Keratinocyte (primary cell): Measurements from ENCODE around the gene TOM1L1. TPM values are rescaled to one million over a fixed set of nuclear protein-coding genes. Genes with fewer than 3 reads are reported as not detected.

Experiments
- DNase-seq: peaks from one replicate; pipeline ENCODE4 v3.0.0-alpha.2; 2011; ENCODE audit warnings: low read depth, missing footprints, low spot score
- FAIRE-seq: peaks from 2 replicates; lab custom pipeline; 2011; peaks lifted over from hg19 to GRCh38; lab: Jason Lieb, UNC
- H2AFZ ChIP-seq: 2 replicates; pipeline ENCODE4 v1.6.0; 2012; ENCODE audit warnings: low read length, control low read depth, inconsistent platforms; ENCODE audit not compliant: control insufficient read depth
- H3K27ac ChIP-seq: 2 replicates; pipeline ENCODE4 v1.5.1; 2011; ENCODE audit warnings: low read length; ENCODE audit not compliant: control insufficient read depth, insufficient read depth
- H3K27me3 ChIP-seq: 3 replicates; pipeline ENCODE4 v1.6.0; 2011; ENCODE audit warnings: low read length; ENCODE audit not compliant: control insufficient read depth, insufficient read depth; ENCODE audit errors: extremely low read depth
- H3K36me3 ChIP-seq, 2 experiments: 2 replicates in 1 of 2; 3 replicates in 1 of 2; pipeline ENCODE4 v1.5.1; 2011; ENCODE audit warnings: low read length in 2 of 2, mild to moderate bottlenecking in 1 of 2; ENCODE audit not compliant: control insufficient read depth in 2 of 2, insufficient read depth in 2 of 2; ENCODE audit errors: extremely low read depth in 1 of 2
- H3K4me1 ChIP-seq: 3 replicates; pipeline ENCODE4 v1.5.1; 2011; ENCODE audit warnings: low read length; ENCODE audit not compliant: control insufficient read depth, insufficient read depth; ENCODE audit errors: extremely low read depth
- H3K4me2 ChIP-seq: 3 replicates; pipeline ENCODE4 v1.6.0; 2011; ENCODE audit warnings: low read depth, low read length; ENCODE audit not compliant: control insufficient read depth, insufficient read depth; ENCODE audit errors: extremely low read depth
- H3K4me3 ChIP-seq, 3 experiments: fragments of 200-600 bp in 1 of 3; sonication (generic) in 1 of 3; 2 replicates in 2 of 3; 3 replicates in 1 of 3; pipeline ENCODE4 v1.5.1; 2011 to 2016; ENCODE audit warnings: low read length in 3 of 3, mild to moderate bottlenecking in 3 of 3, control low read depth in 2 of 3, inconsistent platforms in 1 of 3, low read depth in 1 of 3, mixed read lengths in 1 of 3, mixed run types in 1 of 3, moderate library complexity in 1 of 3; ENCODE audit not compliant: control insufficient read depth in 2 of 3, insufficient read depth in 2 of 3; ENCODE audit errors: extremely low read depth in 1 of 3
- H3K79me2 ChIP-seq: 2 replicates; pipeline ENCODE4 v1.6.0; 2012; ENCODE audit warnings: low read length; ENCODE audit not compliant: control insufficient read depth, insufficient read depth
- H3K9ac ChIP-seq: 3 replicates; pipeline ENCODE4 v1.6.0; 2011; ENCODE audit warnings: low read length; ENCODE audit not compliant: control insufficient read depth, insufficient read depth; ENCODE audit errors: extremely low read depth
- H3K9me1 ChIP-seq: 3 replicates; pipeline ENCODE4 v1.6.0; 2011; ENCODE audit warnings: low read length; ENCODE audit not compliant: control insufficient read depth, insufficient read depth; ENCODE audit errors: extremely low read depth
- H3K9me3 ChIP-seq: 2 replicates; pipeline ENCODE4 v1.5.1; 2012; ENCODE audit warnings: low read depth, low read length; ENCODE audit not compliant: control insufficient read depth
- H4K20me1 ChIP-seq: 3 replicates; pipeline ENCODE4 v1.6.0; 2011; ENCODE audit warnings: low read length; ENCODE audit not compliant: control insufficient read depth, insufficient read depth; ENCODE audit errors: extremely low read depth
- CTCF ChIP-seq, 3 experiments: IDR thresholded peaks in 1 of 3; conservative IDR thresholded peaks in 1 of 3; optimal IDR thresholded peaks in 1 of 3; 2 replicates in 2 of 3; 3 replicates in 1 of 3; pipeline versions ENCODE3 to v1.5.1; 2011; ENCODE audit warnings: low read length in 3 of 3, mild to moderate bottlenecking in 3 of 3, moderate library complexity in 2 of 3, control low read depth in 1 of 3, inconsistent platforms in 1 of 3; ENCODE audit not compliant: insufficient read depth in 2 of 3; ENCODE audit errors: extremely low read depth in 1 of 3
- EZH2 ChIP-seq: IDR thresholded peaks from one replicate; pipeline ENCODE4 v1.6.1; 2012; ENCODE audit warnings: inconsistent platforms, mild to moderate bottlenecking, low read length, moderate library complexity
- dilution Hi-C: fragments of 300-500 bp; cut with MboI; formaldehyde crosslinking; loops from one replicate; pipeline ENCODE4 v1.7.0; 2020; ENCODE audit warnings: low sequenced_read_pairs; ENCODE audit not compliant: extremely low pct_ligation_motif_present
- polyA plus RNA-seq, 5 experiments: library from polyadenylated mRNA; depleted of rRNA in 3 of 5; stranded (reverse) in 3 of 5; stranded (forward) in 1 of 5; unstranded in 1 of 5; fragments of >200 nt; gene quantifications; 1 replicate in 1 of 5; 2 replicates in 3 of 5; 3 replicates in 1 of 5; pipeline versions ENCODE4 v1.2.1 to v1.2.3, GENCODE V29; 2011 to 2012; ENCODE audit warnings: missing spikeins in 2 of 5, low read depth in 1 of 5, low replicate concordance in 1 of 5

TOM1L1 gene
- polyA plus RNA-seq, 1 donor (not counting 4 experiments of a cell fraction or from before 2014, with no cell fraction given) = 90.1 TPM

GRCh38 chr17:54899721-54900456 lies 763 bp upstream of the TOM1L1 start:
- peak overlapping the region; percentile 67 to 95 (median 91) for H3K4me3 ChIP-seq
- dilution Hi-C loops = loop anchor here (25.0 kb wide), 1 partner anchor 463 kb away; no protein-coding TSS in a partner anchor

GRCh38 chr17:54901230-54901822 lies 674 bp downstream of the TOM1L1 start:
- H3K27me3 ChIP-seq = no peaks in the 10 kb centered on the region
- peak overlapping the region; percentile 87 for H3K27ac ChIP-seq
- H3K4me1 ChIP-seq = peaks cover 8% of the 10 kb centered on the region
- no peaks in the 10 kb centered on the region for H3K9me1 ChIP-seq
- H3K4me2 ChIP-seq = peak overlapping the region; percentile 84
- peak overlapping the region; percentile 67 to 95 (median 91) for H3K4me3 ChIP-seq
- peak overlapping the region; percentile 93 for H2AFZ ChIP-seq
- peak; percentile 75 for FAIRE-seq
- TF ChIP-seq CTCF (optimal IDR thresholded peaks at IDR 0.05 in 1 of 3, IDR thresholded peaks at IDR 0.05 in 1 of 3, conservative IDR thresholded peaks at IDR 0.05 in 1 of 3; ENCODE audit: extremely low read depth in 1 of 3, insufficient read depth in 2 of 3, low read length in 3 of 3) (no peak), EZH2 (no peak)
- DNase-seq = peak; percentile 33
- H4K20me1 ChIP-seq = no peaks in the 10 kb centered on the region
- peak overlapping the region; percentile 90 for H3K9ac ChIP-seq
- H3K36me3 ChIP-seq = peaks cover 7 to 13% of the 10 kb centered on the region in 2 experiments
- dilution Hi-C loops = no loop called here
- H3K9me3 ChIP-seq = no peaks in the 10 kb centered on the region
- peaks cover 28% of the 10 kb centered on the region for H3K79me2 ChIP-seq

More at GRCh38 chr17:54899721-54900456, 763 bp upstream of the TOM1L1 start:
- no peak overlapping the region for H3K27ac ChIP-seq
- peak overlapping the region; percentile 90 for H3K9ac ChIP-seq
- H3K36me3 ChIP-seq = peaks cover 4 to 8% of the 10 kb centered on the region in 2 experiments
- no peaks in the 10 kb centered on the region for H4K20me1 ChIP-seq
- DNase-seq = no peak
- peak overlapping the region; percentile 93 for H2AFZ ChIP-seq
- no peaks in the 10 kb centered on the region for H3K9me3 ChIP-seq
- H3K4me1 ChIP-seq = peaks cover 8% of the 10 kb centered on the region
- TF ChIP-seq CTCF (optimal IDR thresholded peaks at IDR 0.05 in 1 of 3, IDR thresholded peaks at IDR 0.05 in 1 of 3, conservative IDR thresholded peaks at IDR 0.05 in 1 of 3; ENCODE audit: extremely low read depth in 1 of 3, insufficient read depth in 2 of 3, low read length in 3 of 3) (no peak), EZH2 (no peak)
- H3K9me1 ChIP-seq = no peaks in the 10 kb centered on the region
- peaks cover 18% of the 10 kb centered on the region for H3K79me2 ChIP-seq
- FAIRE-seq = no peak
- H3K27me3 ChIP-seq = no peaks in the 10 kb centered on the region
- H3K4me2 ChIP-seq = peak overlapping the region; percentile 84
